Epithelial cell of esophagus (primary cell): ENCODE measurements around the gene CXADR.

ENCODE experiments used
- DNase-seq: peaks from one replicate; pipeline ENCODE4 v3.0.0; 2010; ENCODE audit warnings: low read depth
- H3K4me3 ChIP-seq: 2 replicates; pipeline ENCODE4 v1.5.1; 2011; ENCODE audit warnings: mild to moderate bottlenecking, low read length, control low read depth
- TF ChIP-seq, protein P1 (sequence below): IDR thresholded peaks from 2 replicates; pipeline ENCODE4 v1.5.1; 2011; ENCODE audit warnings: low read depth, mild to moderate bottlenecking, low read length, control low read depth, inconsistent platforms; ENCODE audit not compliant: insufficient read depth; ENCODE audit errors: missing control alignments

Gene CXADR

DNA sequence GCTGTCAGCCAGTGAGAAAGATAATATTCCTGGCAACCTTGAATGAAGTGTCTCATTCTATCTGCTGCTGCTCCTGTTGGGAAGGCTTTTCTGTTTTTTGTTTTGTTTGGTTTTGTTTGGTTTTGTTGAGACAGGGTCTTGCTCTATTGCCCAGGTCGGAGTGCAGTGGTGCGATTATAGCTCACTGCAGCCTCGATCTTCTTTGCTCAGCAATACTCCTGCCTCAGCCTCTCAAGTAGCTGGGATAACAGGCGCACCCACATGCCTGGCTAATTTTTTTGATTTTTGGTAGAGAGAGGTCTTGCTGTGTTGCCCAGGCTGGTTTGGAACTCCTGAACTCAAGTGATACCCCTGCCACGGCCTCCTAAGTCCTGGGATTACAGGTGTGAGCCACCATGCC is 62.2 kb downstream of the CXADR start:
- DNase-seq = no peak
- no peak overlapping the region for H3K4me3 ChIP-seq
- TF ChIP-seq, protein P1, sequence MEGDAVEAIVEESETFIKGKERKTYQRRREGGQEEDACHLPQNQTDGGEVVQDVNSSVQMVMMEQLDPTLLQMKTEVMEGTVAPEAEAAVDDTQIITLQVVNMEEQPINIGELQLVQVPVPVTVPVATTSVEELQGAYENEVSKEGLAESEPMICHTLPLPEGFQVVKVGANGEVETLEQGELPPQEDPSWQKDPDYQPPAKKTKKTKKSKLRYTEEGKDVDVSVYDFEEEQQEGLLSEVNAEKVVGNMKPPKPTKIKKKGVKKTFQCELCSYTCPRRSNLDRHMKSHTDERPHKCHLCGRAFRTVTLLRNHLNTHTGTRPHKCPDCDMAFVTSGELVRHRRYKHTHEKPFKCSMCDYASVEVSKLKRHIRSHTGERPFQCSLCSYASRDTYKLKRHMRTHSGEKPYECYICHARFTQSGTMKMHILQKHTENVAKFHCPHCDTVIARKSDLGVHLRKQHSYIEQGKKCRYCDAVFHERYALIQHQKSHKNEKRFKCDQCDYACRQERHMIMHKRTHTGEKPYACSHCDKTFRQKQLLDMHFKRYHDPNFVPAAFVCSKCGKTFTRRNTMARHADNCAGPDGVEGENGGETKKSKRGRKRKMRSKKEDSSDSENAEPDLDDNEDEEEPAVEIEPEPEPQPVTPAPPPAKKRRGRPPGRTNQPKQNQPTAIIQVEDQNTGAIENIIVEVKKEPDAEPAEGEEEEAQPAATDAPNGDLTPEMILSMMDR = no peak

GRCh38 chr21:17576080-17576835 is 63.4 kb downstream of the CXADR start:
- TF ChIP-seq, protein P1 = no peak
- H3K4me3 ChIP-seq = no peak overlapping the region
- no peak for DNase-seq

DNA sequence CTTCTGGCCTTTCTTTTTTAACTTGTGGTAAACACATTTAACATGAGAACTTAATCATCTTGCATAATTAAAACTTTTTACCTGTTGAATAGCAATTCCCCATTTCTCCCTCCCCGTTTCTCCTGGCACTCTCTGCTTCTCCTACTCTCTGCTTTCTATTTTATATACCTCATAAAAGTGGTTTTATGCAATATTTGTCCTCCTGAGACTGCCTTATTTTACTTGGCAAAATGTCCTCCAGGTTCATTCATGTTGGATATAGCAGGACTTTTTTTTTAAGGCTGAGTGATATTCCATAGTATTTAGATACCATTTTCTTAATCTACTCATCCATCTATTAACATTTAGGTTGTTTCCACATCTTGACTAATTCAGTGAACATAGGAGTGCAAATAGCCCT is 64.9 kb downstream of the CXADR start:
- TF ChIP-seq, protein P1 = no peak
- H3K4me3 ChIP-seq = no peak overlapping the region
- DNase-seq = no peak

DNA sequence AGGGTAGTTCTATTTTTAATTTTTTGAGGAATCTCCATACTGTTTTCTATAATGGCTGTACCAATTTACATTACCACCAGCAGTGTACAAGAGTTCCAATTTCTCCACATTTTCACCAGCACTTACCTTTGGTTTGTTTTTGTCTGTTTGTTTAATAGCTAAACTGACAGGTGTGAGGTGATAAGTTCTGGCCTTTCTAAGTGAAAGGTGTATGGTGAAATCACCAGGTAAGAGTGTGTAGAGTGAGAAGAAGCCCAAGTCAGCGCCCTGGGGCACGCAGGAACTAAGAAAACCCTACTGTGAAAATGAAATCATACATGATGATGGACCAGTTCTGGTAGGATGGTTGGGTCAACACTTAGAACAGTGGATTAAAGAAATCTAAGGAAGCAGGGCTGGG is 65.3 kb downstream of the CXADR start:
- TF ChIP-seq, protein P1 = no peak
- DNase-seq = peak; percentile 27
- no peak overlapping the region for H3K4me3 ChIP-seq

DNA sequence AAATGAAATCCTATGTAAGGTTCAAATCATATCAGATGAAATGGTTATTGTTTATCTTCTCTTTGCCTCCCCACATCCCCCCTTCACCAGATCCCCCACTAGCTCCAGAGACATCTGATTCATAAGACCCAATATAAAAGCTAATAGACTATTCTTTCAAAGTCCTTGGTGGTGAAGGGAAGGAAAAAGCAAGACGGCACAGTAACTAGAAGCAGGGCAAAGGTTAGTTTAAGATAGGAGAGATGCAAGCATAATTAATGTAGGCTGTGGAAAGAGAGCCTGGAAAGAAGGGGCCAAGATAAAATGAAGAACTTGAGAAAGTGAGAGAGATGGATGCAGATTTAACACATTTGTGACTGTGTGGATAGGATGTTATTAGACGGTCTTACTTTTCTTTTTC is 66.0 kb downstream of the CXADR start:
- no peak for DNase-seq
- TF ChIP-seq, protein P1 = no peak
- H3K4me3 ChIP-seq = no peak overlapping the region

DNA sequence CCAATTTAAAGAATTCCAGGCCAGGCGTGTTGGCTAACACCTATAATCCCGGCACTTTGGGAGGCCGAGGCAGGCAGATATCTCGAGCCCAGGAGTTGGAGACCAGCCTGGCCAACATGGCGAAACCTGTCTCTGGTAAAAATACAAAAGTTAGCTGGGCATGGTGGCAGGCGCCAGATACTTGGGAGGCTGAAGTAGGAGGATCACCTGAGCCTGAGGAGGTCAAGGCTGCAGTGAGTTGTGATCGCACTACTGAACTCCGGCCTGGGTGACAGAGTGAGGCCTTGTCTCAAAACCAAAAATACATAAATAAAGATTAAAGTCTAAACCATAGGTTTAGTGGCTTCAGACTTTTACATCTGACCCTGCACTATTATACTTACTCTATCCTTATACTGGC is 67.5 kb downstream of the CXADR start:
- TF ChIP-seq, protein P1 = no peak
- DNase-seq = no peak
- H3K4me3 ChIP-seq = no peak overlapping the region

- H3K4me3 ChIP-seq = no peak overlapping the region
- no peak for DNase-seq
- TF ChIP-seq, protein P1 = no peak
Observed at GRCh38 chr21:17583898-17584297, 71.1 kb downstream of the CXADR start.
